ENCODE measurements around the gene HARBI1.
A peak's percentile ranks its signal among the peaks of the same experiment; 100 is the strongest.

Gene HARBI1

GRCh38 chr11:46649180-46649738 lies 32.2 kb upstream of the HARBI1 start:
- H3K4me3 Mint-ChIP-seq, result peak overlapping the region in 2 of 3 experiments; percentile 32 to 67
- peaks cover 56% of the 10 kb centered on the region for H3K36me3 Mint-ChIP-seq (ENCODE audit: low read depth)
- peaks cover 9% of the 10 kb centered on the region for H3K4me1 Mint-ChIP-seq
- peak overlapping the region; percentile 89 to 98 (median 95) for H3K27ac Mint-ChIP-seq
- H3K27me3 Mint-ChIP-seq (ENCODE audit: low read depth), result no peaks in the 10 kb centered on the region
- H3K9me3 Mint-ChIP-seq, result no peaks in the 10 kb centered on the region
- TF ChIP-seq CTCF (IDR thresholded peaks at IDR 0.05; ENCODE audit: unreplicated experiment in 3 of 3), result no peak

GRCh38 chr11:46643986-46644385 lies 27.0 kb upstream of the HARBI1 start:
- no peak overlapping the region for H3K27ac Mint-ChIP-seq
- peaks cover 2% of the 10 kb centered on the region for H3K4me1 Mint-ChIP-seq
- no peak for TF ChIP-seq CTCF (IDR thresholded peaks at IDR 0.05; ENCODE audit: unreplicated experiment in 3 of 3)
- H3K9me3 Mint-ChIP-seq, result no peaks in the 10 kb centered on the region
- H3K27me3 Mint-ChIP-seq (ENCODE audit: low read depth), result no peaks in the 10 kb centered on the region
- H3K4me3 Mint-ChIP-seq, result no peak overlapping the region
- peaks cover 49% of the 10 kb centered on the region for H3K36me3 Mint-ChIP-seq (ENCODE audit: low read depth)

- H3K4me1 Mint-ChIP-seq, result no peaks in the 10 kb centered on the region
- H3K4me3 Mint-ChIP-seq, result no peak overlapping the region
- no peaks in the 10 kb centered on the region for H3K9me3 Mint-ChIP-seq
- no peaks in the 10 kb centered on the region for H3K27me3 Mint-ChIP-seq (ENCODE audit: low read depth)
- TF ChIP-seq CTCF (IDR thresholded peaks at IDR 0.05; ENCODE audit: unreplicated experiment in 3 of 3), result no peak
- H3K36me3 Mint-ChIP-seq (ENCODE audit: low read depth), result peaks cover 50% of the 10 kb centered on the region
- no peak overlapping the region for H3K27ac Mint-ChIP-seq
These were observed 26.5 kb upstream of the HARBI1 start for GRCh38 chr11:46643531-46643930.

GRCh38 chr11:46642627-46643335 lies 25.8 kb upstream of the HARBI1 start:
- H3K4me1 Mint-ChIP-seq, result no peaks in the 10 kb centered on the region
- no peak for TF ChIP-seq CTCF (IDR thresholded peaks at IDR 0.05; ENCODE audit: unreplicated experiment in 3 of 3)
- H3K9me3 Mint-ChIP-seq, result no peaks in the 10 kb centered on the region
- no peak overlapping the region for H3K27ac Mint-ChIP-seq
- H3K36me3 Mint-ChIP-seq (ENCODE audit: low read depth), result peaks cover 53% of the 10 kb centered on the region
- H3K27me3 Mint-ChIP-seq (ENCODE audit: low read depth), result no peaks in the 10 kb centered on the region
- H3K4me3 Mint-ChIP-seq, result no peak overlapping the region

GRCh38 chr11:46641639-46642038 lies 24.6 kb upstream of the HARBI1 start:
- no peaks in the 10 kb centered on the region for H3K9me3 Mint-ChIP-seq

More at GRCh38 chr11:46641639-46642038, 24.6 kb upstream of the HARBI1 start:
- H3K36me3 Mint-ChIP-seq (ENCODE audit: low read depth), result peaks cover 50% of the 10 kb centered on the region
- no peak overlapping the region for H3K4me3 Mint-ChIP-seq
- H3K27me3 Mint-ChIP-seq (ENCODE audit: low read depth), result no peaks in the 10 kb centered on the region
- TF ChIP-seq CTCF (IDR thresholded peaks at IDR 0.05; ENCODE audit: unreplicated experiment in 3 of 3), result no peak
- peak overlapping the region in 1 of 3 experiments; percentile 17 for H3K27ac Mint-ChIP-seq
- no peaks in the 10 kb centered on the region for H3K4me1 Mint-ChIP-seq

Measured in nephron (organoid).